Hepatocyte (in vitro differentiated cells): ENCODE results near the gene CNEP1R1.

Experiments
- CTCF ChIP-seq: fragments of 200-600 bp; sonication (generic); IDR thresholded peaks from 2 replicates; pipeline ENCODE4 v1.5.1; 2016; ENCODE audit warnings: antibody characterized with exemption, mild to moderate bottlenecking; ENCODE audit not compliant: poor library complexity
- EZH2 ChIP-seq: fragments of 200-600 bp; sonication (generic); IDR thresholded peaks from 2 replicates; pipeline ENCODE4 v1.6.1; 2016; ENCODE audit warnings: antibody characterized with exemption, mild to moderate bottlenecking, borderline replicate concordance
- EZH2phosphoT487 ChIP-seq: fragments of 200-600 bp; sonication (generic); IDR thresholded peaks from one replicate; pipeline ENCODE4 v1.6.1; 2018; ENCODE audit warnings: antibody characterized with exemption, mild to moderate bottlenecking, low read depth, moderate library complexity; ENCODE audit not compliant: unreplicated experiment, severe bottlenecking

- TF ChIP-seq CTCF (no peak), EZH2phosphoT487 (no peak), EZH2 (no peak)
Observed at GRCh38 chr16:49995720-49996119, 29.3 kb upstream of the CNEP1R1 start.
